DOHH2 (cell line): Measurements from ENCODE around the gene GTF3A.

Source experiments
- H3F3A ChIP-seq: fragments of 200-600 bp; sonication (generic), shearing (Covaris generic); 2 replicates; pipeline ENCODE4 v1.6.0; 2016; ENCODE audit warnings: antibody characterized with exemption, mild to moderate bottlenecking; ENCODE audit not compliant: control insufficient read depth, insufficient read depth
- H3K27ac ChIP-seq: fragments of 200-600 bp; sonication (generic); 2 replicates; pipeline ENCODE4 v1.5.1; 2014; ENCODE audit warnings: low read depth, mild to moderate bottlenecking, low read length, moderate library complexity
- H3K27me3 ChIP-seq: fragments of 200-600 bp; sonication (generic); 2 replicates; pipeline ENCODE4 v1.6.1; 2014; ENCODE audit warnings: mild to moderate bottlenecking, low read length, mixed read lengths; ENCODE audit not compliant: control insufficient read depth
- H3K36me3 ChIP-seq: fragments of 200-600 bp; sonication (generic); 2 replicates; pipeline ENCODE4 v1.6.1; 2014; ENCODE audit warnings: mild to moderate bottlenecking, low read length, moderate library complexity, mixed read lengths; ENCODE audit not compliant: control insufficient read depth
- H3K4me1 ChIP-seq: fragments of 200-600 bp; sonication (generic); 2 replicates; pipeline ENCODE4 v1.6.1; 2014; ENCODE audit warnings: mild to moderate bottlenecking, low read length, mixed read lengths; ENCODE audit not compliant: control insufficient read depth
- H3K4me2 ChIP-seq: fragments of 200-600 bp; sonication (generic); 2 replicates; pipeline ENCODE4 v1.6.0; 2014; ENCODE audit warnings: mild to moderate bottlenecking, low read length, moderate library complexity
- H3K4me3 ChIP-seq: fragments of 200-600 bp; sonication (generic); 2 replicates; pipeline ENCODE4 v1.5.1; 2014; ENCODE audit warnings: mild to moderate bottlenecking, low read length, mixed read lengths
- H3K79me2 ChIP-seq: fragments of 200-600 bp; sonication (generic); 2 replicates; pipeline ENCODE4 v1.6.1; 2014; ENCODE audit warnings: mild to moderate bottlenecking, low read length, mixed read lengths; ENCODE audit not compliant: control insufficient read depth
- H3K9me2 ChIP-seq: fragments of 200-600 bp; sonication (generic); replicated peaks from 2 replicates; pipeline ENCODE4 v1.6.1; 2014; ENCODE audit warnings: mild to moderate bottlenecking, low read length, mixed read lengths; ENCODE audit not compliant: control insufficient read depth
- H3K9me3 ChIP-seq: fragments of 200-600 bp; sonication (generic); 2 replicates; pipeline ENCODE4 v1.6.1; 2014; ENCODE audit warnings: antibody characterized with exemption, low read length, mixed read lengths; ENCODE audit not compliant: control insufficient read depth, insufficient read depth
- H4K20me1 ChIP-seq: fragments of 200-600 bp; sonication (generic); 2 replicates; pipeline ENCODE4 v1.6.0; 2014; ENCODE audit warnings: low read depth, mild to moderate bottlenecking, antibody characterized with exemption, low read length, moderate library complexity; ENCODE audit not compliant: control insufficient read depth, insufficient read depth
- CTCF ChIP-seq: fragments of 200-600 bp; sonication (generic); IDR thresholded peaks from one replicate; pipeline ENCODE4 v1.5.1; 2014; ENCODE audit warnings: antibody characterized with exemption, mild to moderate bottlenecking, low read depth, low read length; ENCODE audit not compliant: poor library complexity, severe bottlenecking
- EZH2phosphoT487 ChIP-seq: fragments of 200-600 bp; sonication (generic); IDR thresholded peaks from 2 replicates; pipeline ENCODE4 v1.6.1; 2017; ENCODE audit warnings: borderline replicate concordance, mild to moderate bottlenecking, antibody characterized with exemption, low read length, moderate library complexity, mixed read lengths

The GTF3A gene

GRCh38 chr13:27446986-27447583 is 22.7 kb downstream of the GTF3A start:
- Histone ChIP-seq H3K4me1 (peaks cover 43% of the 10 kb centered on the region), H3K36me3 (peaks cover 12% of the 10 kb centered on the region), H3K9me2 (no peaks in the 10 kb centered on the region), H4K20me1 (no peaks in the 10 kb centered on the region), H3K79me2 (peaks cover 43% of the 10 kb centered on the region), H3K4me2 (peak overlapping the region; percentile 79), H3K27me3 (no peaks in the 10 kb centered on the region), H3F3A (peaks cover 13% of the 10 kb centered on the region), H3K4me3 (peak overlapping the region; percentile 65), H3K27ac (peak overlapping the region; percentile 51), H3K9me3 (no peaks in the 10 kb centered on the region)
- no peak for TF ChIP-seq CTCF
- TF ChIP-seq EZH2phosphoT487 = no peak

DNA sequence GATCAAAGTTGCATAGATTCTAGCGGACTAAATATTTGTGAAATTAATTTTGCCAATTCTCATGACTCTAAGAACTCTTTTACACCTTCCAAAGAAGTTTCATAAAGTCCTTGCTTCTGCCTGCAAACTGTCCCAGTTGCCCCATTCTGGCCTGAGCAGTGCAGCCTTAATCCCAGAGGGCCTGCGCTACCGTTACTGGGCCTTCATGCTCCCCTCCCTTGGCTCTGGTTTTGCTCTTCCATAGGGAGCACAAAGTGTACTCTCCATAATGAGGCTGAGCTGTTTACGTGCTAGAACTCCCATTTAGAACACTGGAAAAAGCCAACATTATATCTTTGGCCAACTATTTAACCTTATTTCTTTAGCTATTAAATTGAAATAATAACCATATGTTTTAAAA is 23.9 kb downstream of the GTF3A start:
- Histone ChIP-seq H3K79me2 (peaks cover 43% of the 10 kb centered on the region), H3K9me3 (no peaks in the 10 kb centered on the region), H3K27me3 (no peaks in the 10 kb centered on the region), H3K4me1 (peaks cover 43% of the 10 kb centered on the region), H4K20me1 (no peaks in the 10 kb centered on the region), H3K36me3 (peaks cover 3% of the 10 kb centered on the region; the same call in 1 of the 2 replicates), H3K4me3 (peak overlapping the region; percentile 74), H3F3A (peaks cover 13% of the 10 kb centered on the region), H3K27ac (peak overlapping the region; percentile 38), H3K4me2 (peak overlapping the region; percentile 79), H3K9me2 (no peaks in the 10 kb centered on the region)
- no peak for TF ChIP-seq CTCF
- TF ChIP-seq EZH2phosphoT487 = no peak

- H3K9me2 ChIP-seq = no peaks in the 10 kb centered on the region
- peak overlapping the region; percentile 74 for H3K4me3 ChIP-seq
- no peak for TF ChIP-seq EZH2phosphoT487
- no peaks in the 10 kb centered on the region for H3K9me3 ChIP-seq
- no peaks in the 10 kb centered on the region for H4K20me1 ChIP-seq
- peaks cover 13% of the 10 kb centered on the region for H3F3A ChIP-seq
- H3K4me2 ChIP-seq = peak overlapping the region; percentile 79
- peaks cover 43% of the 10 kb centered on the region for H3K4me1 ChIP-seq
- no peaks in the 10 kb centered on the region for H3K27me3 ChIP-seq
- H3K79me2 ChIP-seq = peaks cover 43% of the 10 kb centered on the region
- peaks cover 3% of the 10 kb centered on the region; the same call in 1 of the 2 replicates for H3K36me3 ChIP-seq
- peak overlapping the region; percentile 91 for H3K27ac ChIP-seq
Observed at GRCh38 chr13:27449081-27449603, 24.7 kb downstream of the GTF3A start.
